Inflammatory macrophage (primary cell): ENCODE measurements around the gene HTR3B.

Source experiments
- DNase-seq, 2 donors: peaks; one replicate each; pipeline ENCODE4 v3.0.0-alpha.2; 2020 to 2022

HTR3B gene

DNA sequence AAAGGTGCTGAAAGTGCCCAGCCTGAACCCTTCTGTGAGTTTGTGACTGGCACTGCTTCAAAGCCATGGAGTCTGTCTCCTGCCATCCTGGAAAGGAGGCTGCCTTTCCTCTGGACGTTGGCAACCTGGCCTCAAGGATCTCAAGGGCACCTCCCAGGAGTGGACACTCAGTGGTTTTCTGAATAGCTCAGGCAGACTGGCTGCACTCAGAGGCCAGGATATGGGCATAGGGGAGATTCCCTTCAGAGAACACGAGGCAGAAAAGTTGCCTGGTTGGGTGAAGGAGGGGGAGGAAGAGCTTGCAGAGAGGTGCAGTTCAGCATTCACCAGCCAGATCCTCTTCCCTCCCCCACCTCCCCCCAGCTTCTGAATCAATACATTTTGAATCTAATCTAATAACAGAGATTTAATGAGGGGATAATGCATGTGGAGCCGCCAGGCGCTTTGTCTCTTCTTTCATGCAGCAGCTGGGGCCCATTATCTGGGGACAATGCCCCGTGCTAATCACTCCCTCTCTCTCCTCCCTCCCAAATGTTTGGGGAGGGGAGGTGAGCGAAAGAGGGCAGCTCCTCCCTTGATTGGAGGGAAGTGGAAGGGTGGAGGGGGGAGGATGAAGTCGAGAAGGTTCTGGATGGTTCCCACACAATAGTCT is 88.0 kb downstream of the HTR3B start:
- DNase-seq, result no peak

- DNase-seq, result peak in 1 of 2 donors; percentile 13
Observed at GRCh38 chr11:113994077-113994954, 89.7 kb downstream of the HTR3B start.
